ENCODE results near the gene PODXL2.
"Not testable (repeated sequence)": the region's sequence is repeated elsewhere in the genome, so short reads cannot be mapped to it uniquely, and the experiment has no call there.

The PODXL2 gene

DNA sequence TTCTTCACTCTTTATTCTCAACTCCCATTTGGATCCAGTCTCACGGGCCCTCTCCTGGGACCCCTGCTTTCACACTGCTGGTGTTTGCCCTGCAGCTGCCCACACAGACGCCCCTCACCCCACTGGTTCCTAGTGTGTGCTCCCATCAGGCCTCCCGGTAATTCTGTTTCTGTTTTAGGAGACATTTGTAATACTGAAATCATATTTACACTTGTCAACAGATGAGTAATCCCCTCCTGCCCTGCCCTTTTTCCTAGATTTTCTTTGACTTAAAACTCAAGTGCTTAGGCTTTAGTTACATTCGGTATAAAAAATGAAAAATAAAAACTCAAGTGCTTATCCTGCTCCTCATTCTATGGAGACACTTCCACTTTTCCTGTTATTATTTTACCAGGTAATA, 25.4 kb downstream of the PODXL2 start:
- DNase-seq: no peak

DNA sequence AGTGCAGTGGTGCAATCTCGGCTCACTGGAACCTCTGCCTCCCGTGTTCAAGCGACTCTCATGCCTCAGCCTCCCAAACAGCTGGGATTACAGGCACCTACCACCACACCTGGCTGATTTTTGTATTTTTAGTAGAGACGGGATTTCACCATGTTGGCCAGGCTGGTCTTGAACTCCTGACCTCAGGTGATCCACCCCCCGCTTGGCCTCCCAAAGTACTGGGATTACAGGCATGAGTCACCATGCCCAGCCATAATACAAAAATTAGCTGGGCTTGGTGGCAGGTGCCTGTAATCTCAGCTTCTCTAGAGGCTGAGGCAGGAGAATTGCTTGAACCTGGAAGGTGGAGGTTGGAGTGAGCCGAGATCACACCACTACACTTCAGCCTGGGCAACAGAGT, 26.0 kb downstream of the PODXL2 start:
- not testable (repeated sequence) for DNase-seq

DNA sequence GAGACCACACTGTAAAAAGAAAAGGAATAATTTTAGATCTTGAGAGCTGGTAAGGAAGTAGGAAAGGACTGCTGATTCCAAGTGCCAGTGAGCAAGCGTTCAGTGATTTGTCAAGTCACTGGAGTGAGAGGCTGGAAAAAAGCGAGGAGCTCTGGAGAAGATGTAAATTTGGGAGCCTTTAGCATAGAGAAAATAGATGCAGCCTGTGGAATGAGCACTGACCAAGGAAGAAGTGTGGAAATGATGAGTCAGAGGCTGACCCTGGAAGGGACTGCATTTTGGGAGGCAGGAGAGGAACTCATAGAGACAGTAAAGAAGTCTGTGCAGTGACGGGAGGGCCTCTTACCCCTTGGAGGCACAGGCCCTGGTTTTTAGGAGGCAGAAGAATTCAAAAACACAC, 26.7 kb downstream of the PODXL2 start:
- no peak for DNase-seq

DNA sequence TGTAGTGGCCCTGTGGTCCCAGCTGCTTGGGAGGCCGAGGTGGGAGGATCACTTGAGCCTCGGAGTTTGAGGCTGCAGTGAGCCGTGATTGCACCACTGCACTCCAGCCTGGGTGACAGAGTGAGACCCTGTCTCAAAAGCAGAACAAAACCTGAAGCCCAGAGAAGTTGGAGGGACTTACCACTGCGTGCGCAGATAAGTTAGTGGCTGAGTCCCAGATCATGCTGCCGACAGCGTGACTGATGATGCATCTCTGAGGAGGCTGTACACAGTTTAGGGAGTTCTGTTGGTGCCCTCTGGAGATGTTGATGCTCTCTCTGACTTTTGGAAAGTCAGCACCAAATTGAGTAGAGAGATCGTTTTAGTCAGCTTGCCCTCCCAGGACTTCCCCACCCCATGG, 27.9 kb downstream of the PODXL2 start:
- no peak for DNase-seq

DNA sequence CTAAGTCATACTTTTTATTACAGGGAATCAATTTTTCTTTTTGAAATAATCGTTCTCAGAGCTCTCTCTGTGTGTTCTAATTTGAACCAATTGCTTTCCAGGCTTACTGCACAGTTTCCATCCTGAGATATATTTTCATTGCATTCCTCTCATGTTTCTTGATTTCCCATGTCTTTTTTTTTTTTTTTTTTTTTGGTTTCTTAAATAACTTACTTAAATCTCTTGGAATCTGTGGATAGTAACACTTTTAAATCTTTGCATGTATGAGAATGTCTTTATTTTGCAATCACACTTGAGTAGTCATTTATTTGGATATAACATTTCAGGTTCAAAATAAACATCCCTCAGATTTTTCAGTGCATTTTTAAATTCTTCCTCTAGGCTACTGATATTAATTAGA, 29.2 kb downstream of the PODXL2 start:
- no peak for DNase-seq

DNA sequence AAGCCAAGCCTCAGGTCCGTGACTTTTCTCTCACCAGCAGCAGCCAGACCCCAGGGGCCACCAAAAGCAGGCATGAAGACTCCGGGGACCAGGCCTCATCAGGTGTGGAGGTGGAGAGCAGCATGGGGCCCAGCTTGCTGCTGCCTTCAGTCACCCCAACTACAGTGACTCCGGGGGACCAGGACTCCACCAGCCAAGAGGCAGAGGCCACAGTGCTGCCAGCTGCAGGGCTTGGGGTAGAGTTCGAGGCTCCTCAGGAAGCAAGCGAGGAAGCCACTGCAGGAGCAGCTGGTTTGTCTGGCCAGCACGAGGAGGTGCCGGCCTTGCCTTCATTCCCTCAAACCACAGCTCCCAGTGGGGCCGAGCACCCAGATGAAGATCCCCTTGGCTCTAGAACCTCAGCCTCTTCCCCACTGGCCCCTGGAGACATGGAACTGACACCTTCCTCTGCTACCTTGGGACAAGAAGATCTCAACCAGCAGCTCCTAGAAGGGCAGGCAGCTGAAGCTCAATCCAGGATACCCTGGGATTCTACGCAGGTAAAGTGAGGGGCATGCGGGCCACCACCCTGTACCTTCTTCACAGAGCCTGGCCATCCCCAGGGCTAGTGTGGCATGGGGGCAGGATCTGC, 31.8 kb downstream of the PODXL2 start:
- no peak for DNase-seq

DNA sequence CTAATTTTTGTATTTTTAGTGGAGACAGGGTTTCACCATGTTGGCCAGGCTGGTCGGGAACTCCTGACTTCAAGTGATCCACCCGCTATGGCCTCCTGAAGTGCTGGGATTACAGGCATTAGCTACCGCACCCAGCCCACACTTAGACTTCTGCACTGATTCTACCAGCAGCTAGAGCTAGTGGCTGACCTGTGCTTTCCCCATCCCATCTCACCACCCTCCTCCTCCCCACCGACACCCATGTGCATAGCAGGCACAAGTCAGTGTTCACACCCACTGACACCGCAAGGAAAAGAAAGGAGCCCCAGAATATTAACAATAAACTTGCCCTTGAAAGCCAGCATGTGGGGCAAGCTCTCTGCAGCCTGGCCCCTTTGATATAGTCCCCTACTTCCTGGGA, 32.6 kb downstream of the PODXL2 start:
- DNase-seq: no peak

DNA sequence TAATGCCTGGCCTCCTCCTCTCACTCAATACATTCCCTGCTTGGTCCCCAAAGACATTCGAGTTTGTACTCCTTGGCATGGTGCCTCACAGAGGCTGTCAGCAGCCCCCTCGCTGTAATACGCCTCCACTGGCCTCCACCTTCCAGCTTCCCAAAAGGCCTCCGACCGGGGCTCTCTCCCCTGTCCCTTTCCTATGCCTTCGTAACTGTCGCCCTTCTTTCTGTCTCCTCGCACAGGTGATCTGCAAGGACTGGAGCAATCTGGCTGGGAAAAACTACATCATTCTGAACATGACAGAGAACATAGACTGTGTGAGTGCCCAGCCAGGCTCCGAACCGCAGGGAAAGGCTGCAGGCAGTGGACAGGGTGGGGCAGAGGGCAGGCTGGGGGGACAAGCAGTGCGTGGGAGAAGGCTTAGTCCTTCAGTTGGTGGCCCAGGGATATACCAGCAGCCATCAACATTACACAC, 33.0 kb downstream of the PODXL2 start:
- no peak for DNase-seq

DNA sequence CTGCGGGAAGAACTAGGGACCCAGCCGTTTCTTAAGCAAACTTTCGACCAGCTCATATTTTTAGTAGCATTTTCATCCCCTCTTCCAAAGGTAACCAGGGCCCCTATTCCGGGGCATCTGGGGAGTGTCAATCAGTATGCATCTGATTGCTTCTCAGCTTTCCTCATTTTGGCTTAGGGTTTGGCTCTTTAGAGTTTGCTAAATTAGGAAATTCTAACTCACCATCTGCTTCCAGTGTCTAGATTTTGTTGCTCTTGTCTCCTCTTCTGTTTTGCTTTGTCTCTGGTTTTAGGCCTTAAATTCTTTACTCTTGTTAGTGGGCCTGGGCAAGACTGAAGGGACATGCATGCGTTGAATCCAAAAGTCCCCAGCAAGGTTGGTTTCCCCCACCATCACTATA, 34.2 kb downstream of the PODXL2 start:
- no peak for DNase-seq

DNA sequence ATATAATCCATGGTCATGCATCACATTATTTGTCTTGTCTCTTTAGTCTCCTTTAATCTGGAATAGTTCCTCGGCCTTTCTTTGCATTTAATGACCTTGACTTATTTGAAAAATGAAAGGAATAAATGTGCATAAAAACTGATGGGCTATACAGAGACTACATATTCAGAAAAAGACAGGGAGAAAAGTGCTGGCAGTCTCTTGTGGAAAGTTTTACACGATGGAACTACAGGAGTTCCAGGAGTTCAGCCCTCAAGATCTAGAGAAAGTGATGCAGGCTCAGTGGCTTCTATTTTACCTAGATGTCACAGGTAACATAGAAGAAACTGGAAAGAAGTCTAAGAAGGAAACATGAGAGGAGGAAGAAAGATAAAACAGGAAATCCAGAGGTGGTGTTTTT, 36.2 kb downstream of the PODXL2 start:
- no peak for DNase-seq

DNA sequence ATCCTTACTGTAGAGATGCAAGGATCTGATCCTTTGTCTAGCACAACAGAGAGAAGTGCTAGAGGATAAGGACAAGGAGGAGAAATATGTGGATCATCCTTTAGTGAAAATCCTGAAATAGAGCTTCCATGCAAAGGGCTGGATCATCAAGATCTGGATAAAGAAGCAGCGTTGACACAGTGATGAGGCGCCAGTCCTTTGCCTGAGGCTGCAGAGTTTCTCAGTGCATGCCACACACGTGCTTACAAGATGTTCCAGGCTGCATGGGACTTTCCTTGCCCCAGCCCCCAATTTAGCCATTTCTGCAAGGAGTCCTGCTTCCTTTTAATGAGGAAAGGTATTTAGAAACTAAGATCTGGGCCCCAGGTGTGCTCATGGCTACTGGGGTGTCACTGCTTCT, 36.6 kb downstream of the PODXL2 start:
- no peak for DNase-seq

DNA sequence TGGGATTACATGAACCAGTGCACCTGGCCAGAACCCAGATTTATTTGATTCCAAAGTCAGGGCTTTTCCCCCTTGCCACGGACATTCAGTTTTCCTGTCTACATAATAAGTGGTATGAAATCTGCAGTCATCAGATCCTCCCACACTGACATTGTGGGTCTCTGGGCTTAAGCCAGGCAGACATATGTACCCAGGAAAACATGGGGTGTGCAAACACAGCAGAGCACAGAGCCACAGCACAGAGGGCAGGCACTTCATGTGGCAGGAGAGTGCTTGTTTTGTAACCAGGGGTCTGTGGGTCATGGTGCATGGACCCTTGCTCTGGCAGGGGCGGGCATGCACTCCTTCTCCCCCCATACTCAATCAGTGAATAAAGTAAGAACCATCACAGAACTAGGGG, 37.7 kb downstream of the PODXL2 start:
- no peak for DNase-seq

DNA sequence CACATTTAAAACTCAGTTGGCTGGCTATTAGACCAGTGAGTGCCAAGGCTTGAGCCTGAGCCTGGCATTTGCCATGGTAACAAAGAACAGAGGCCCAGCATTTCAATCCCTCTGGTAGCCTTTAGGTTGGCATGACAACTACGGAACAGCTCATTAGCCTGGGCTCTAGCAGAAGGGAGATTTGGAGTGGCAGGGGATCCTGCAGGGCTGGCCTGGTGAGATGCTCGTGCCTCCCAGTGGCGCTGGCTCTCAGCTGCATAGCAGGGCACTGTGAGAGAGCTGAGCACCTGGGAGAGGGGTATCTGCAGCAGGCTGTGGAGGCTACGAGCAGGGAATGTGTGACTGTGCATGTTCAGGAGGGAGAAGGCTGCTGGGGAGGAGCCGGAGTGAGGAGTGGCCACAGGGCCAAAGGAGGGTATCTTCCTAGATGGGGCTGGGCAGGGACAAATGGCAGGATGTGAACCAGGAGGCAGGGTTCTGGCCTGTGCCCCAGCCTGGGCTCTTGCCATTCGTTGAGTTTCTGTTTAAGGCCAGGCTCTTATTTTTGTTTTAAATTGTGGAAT, 38.2 kb downstream of the PODXL2 start:
- DNase-seq: peak in 37 of 56 donors; percentile 16 to 79 (median 48)

DNA sequence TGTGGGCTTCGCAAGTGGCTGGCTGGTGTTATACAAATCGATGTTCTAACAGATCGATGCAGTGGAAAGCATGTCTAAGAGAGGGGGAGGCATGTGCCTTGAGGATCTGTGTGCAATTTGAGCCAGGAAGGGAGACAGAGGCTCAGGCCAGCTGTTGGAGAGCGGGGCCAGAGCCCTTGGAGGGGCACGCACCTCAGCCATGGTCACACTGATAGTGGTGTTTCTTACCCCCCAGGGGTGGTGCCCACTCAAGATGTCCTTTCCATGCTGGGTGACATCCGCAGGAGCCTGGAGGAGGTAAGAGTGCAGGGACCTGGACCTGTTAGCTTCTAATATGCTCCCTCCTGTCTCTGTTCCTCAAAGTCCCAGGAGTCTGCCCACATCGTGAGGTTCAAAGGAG, 39.9 kb downstream of the PODXL2 start:
- DNase-seq: no peak

DNA sequence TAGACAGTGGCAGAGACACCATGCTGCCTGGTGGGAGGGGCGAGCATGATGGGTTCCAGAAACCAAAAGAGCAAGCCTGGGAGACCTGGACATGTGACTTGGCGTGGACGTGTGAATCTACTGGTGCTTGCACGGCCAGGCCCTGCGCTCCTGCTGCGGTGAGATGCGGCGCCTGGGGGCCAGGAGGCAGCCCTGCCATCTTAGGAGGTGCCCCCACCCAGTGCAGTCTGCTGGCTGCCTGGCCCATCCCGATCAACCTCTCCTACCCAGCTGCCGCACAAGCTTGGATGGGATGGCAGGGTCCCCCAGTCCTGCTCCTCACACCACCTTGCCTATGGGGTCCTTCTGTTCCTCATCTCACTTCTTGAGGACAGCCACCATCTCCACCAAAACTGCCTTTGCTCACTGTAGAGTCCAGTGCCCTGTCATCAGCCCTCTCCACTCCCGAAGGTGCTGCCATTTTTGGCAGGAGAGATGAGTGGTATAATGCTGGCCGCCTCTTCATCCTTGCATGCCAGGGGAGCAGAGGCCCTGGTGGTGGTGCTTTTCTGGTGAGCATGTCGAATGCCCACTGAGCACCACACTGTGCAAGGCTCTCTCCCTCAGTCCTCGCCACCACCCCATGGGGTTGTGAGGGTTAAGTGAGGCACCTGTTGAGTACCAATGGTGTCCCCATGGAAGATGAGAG, 40.7 kb downstream of the PODXL2 start:
- DNase-seq: no peak

DNA sequence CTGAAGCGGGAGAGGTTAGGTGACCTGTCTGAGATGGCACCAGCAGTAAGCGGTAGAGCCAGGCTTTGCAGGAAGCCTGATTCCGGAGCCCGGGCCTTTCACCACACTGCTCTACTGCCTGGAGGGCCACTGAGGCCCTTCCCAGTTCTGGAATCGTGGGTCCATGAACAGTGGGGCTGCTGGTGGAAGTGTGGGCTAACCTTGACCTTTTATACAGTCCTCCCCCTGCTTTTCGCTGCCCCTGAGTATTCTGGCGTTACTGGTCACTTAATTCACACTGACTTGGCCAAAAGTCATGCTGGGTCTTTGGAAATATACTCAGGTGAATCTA, 41.2 kb downstream of the PODXL2 start:
- DNase-seq: no peak

DNA sequence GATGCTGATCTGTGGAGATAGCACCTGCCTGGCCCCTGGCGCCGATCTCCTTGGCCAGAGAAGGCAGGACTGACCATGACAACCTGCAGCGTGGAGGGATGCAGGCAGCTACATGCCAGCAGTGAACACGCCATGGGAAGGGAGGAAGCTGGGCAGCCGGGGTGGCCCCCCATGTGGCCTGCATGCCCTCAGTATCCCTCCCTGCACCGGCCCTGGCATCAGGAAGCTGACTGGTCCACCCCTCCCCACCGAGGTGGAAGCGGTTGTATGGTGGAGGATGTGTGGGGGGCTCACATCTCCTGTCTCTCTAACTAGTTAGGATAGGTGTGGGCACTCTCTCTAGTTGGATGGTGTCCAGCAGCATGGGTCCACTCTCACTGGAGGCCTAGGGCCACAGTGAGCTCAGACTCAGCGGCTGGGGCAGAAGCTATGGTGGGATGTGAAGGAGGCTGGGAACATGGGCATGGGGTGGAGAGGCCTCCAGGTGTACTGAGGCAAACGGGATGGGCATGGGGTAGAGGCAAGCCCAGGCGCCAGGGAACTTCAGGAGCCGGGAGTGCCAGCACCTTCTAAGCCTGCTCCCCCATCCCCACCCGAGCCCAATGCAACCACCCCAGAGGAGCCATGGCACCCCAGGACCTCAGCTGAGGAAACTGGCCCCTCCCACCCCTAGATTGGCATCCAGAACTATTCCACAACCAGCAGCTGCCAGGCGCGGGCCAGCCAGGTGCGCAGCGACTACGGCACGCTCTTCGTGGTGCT, 42.0 kb downstream of the PODXL2 start:
- no peak for DNase-seq

DNA sequence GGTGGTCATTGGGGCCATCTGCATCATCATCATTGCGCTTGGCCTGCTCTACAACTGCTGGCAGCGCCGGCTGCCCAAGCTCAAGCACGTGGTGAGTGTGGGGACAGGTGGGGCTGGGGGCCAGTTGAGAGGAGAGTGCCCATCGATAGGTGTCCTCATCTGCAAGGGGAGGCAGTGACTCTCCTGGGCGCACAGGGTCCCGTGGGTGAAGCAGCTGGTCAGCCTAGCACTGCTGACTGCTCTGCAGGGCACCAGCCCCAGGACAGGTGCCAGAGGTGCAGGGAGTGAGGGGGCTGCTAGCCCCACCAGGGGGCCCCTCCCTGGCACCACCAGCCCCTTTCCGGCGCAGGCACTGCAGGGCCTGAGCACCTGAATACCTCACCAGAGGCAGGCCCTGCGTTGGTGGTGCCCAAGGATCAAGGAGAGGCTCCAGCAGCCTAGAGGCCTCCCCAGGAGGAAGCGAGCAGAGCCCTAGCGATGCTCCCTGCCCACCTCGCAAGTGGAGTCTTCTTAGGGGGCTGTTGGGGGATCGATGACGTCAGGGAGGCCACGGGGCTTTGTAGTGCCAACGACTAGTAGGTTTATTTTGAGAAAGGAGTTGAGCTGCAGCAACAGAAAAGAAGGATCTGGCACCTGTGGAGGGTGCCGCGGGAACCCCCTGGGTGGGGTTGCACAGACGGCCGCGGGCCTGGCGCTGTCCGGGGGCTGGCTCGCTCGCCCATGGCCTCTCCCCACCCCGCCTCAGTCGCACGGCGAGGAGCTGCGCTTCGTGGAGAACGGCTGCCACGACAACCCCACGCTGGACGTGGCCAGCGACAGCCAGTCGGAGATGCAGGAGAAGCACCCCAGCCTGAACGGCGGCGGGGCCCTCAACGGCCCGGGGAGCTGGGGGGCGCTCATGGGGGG, 42.8 kb downstream of the PODXL2 start:
- peak in 2 of 56 donors; percentile 35 to 38 for DNase-seq

DNA sequence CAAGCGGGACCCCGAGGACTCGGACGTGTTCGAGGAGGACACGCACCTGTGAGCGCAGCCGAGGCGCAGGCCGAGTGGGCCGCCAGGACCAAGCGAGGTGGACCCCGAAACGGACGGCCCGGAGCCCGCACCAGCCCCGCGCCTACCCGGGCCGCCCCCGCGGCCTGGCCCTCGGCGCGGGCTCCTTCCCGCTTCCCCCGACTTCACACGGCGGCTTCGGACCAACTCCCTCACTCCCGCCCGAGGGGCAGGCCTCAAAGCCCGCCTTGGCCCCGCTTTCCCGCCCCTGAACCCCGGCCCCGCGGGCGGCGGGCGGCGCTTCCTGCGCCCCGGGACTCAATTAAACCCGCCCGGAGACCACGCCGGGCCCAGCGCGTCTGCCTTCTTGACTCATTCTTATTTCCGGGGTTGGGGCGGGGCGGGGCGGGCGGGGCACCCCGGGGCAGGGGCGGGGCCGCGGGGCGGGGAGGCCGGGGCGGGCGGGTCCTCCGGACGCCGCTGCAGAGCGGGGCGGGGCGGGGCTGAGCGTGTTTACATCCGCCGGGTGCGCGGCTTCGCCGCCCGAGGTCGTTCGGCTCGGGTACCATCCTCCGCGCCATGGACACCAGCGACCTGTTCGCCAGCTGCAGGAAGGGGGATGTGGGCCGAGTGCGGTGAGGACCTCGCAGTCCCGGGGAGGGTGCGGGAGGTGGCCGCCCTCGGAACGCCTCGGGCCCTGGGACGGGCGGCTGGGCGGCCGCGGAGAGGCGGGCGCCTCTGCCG, 43.6 kb downstream of the PODXL2 start, which contains the start of gene ABTB1:
Gene ABTB1 (plus strand): TSS at position 524 of the 762 bp plus-strand sequence. CDS start 74 bp downstream, at position 598.
- DNase-seq: peak in 46 of 56 donors; percentile 25 to 86 (median 62)
